Measurements from ENCODE around the gene ARID4A. TPM values are rescaled to one million over a fixed set of nuclear protein-coding genes. Genes with fewer than 3 reads are reported as not detected.

The ARID4A gene
- total RNA-seq, 3 donors from 2014 or later, result 24.6 to 33.1 (median 28.0) TPM

DNA sequence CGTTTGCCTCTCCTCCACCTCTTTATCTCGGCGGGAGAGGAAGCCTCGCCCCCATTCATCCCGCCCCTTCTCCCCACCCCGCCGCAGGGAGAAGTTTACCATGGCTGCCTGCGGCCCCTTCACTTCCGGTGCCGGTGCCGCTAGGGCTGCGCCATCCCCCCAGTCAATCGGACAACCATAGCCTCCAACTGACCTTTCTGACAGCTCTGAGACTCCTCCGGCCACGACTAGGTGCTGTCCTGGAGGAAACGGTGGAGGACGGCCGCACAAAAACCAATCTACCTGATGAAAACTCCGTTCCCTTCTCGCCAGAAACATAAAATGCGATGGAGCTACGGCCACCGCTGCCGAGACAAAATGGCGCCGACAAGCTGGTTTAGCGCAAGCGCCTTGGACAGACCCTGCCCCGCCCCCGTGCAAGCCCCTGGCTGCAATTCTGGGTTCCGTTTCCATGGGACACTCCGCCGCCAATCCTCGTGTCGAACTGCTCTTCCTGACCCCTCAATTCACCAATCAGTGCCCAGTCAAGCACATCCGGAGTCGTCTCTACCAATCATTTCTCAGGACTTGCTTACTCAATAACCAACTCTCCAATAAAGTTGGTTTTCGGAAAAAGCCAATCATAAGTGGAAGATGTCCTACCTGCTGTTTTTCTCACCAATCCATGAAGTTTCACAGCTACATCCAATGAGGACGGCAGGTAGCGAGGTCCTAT is 436 bp upstream of the ARID4A start:
- intact Hi-C loops (cut with DNase I; ENCODE audit: low total_unique reads), result no loop called here
- H3K4me3 ChIP-seq, result peak overlapping the region; percentile 98 to 99 (median 98)
- TF ChIP-seq POLR2AphosphoS5 (IDR thresholded peaks at IDR 0.05), result peak; percentile 88 to 97 (median 89)
- peak; percentile 54 for TF ChIP-seq POLR2A (IDR thresholded peaks at IDR 0.05)
- TF ChIP-seq CTCF (IDR thresholded peaks at IDR 0.05), result peak in 1 of 3 donors; percentile 57
- H3K27me3 ChIP-seq, result no peaks in the 10 kb centered on the region
- H3K36me3 ChIP-seq, result no peaks in the 10 kb centered on the region
- H3K27ac ChIP-seq, result peak overlapping the region; percentile 98
- peak; percentile 98 to 99 for DNase-seq (ENCODE audit: low spot score in 2 of 2)
- H3K9me3 ChIP-seq, result no peaks in the 10 kb centered on the region
- peaks cover 0 to 19% of the 10 kb centered on the region in 2 donors for H3K4me1 ChIP-seq

- Histone ChIP-seq H3K9me3 (no peaks in the 10 kb centered on the region), H3K4me3 (peak overlapping the region; percentile 98 to 99 (median 98)), H3K27ac (peak overlapping the region; percentile 98), H3K36me3 (no peaks in the 10 kb centered on the region), H3K4me1 (peaks cover 0 to 19% of the 10 kb centered on the region in 2 donors), H3K27me3 (no peaks in the 10 kb centered on the region)
- TF ChIP-seq POLR2A (IDR thresholded peaks at IDR 0.05), result no peak
- TF ChIP-seq POLR2AphosphoS5 (IDR thresholded peaks at IDR 0.05), result peak in 1 of 3 donors; percentile 23
- no peak for TF ChIP-seq CTCF (IDR thresholded peaks at IDR 0.05)
- DNase-seq (ENCODE audit: low spot score in 2 of 2), result no peak
- intact Hi-C loops (cut with DNase I; ENCODE audit: low total_unique reads), result no loop called here
These were observed 1.3 kb downstream of the ARID4A start for GRCh38 chr14:58299401-58300330.

DNA sequence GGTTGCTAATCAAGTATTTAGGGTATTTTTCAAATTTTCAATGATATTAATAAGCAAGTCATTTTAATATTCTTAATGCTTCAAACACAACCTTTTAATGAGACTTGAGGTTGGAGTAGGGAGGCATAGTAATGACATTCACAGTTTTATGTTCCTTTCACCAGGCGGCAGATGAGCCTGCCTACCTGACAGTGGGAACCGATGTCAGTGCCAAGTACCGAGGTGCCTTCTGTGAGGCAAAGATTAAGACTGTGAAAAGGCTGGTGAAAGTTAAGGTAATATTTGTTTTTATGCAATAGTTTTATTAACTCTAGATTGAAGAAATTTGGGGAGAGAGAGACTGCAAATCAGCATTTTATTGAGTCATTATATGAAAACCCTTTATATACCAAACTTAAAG is 3.1 kb downstream of the ARID4A start:
- Histone ChIP-seq H3K36me3 (no peaks in the 10 kb centered on the region), H3K27me3 (no peaks in the 10 kb centered on the region), H3K9me3 (no peaks in the 10 kb centered on the region), H3K4me1 (peaks cover 0 to 10% of the 10 kb centered on the region in 2 donors), H3K27ac (no peak overlapping the region), H3K4me3 (no peak overlapping the region)
- intact Hi-C loops (cut with DNase I; ENCODE audit: low total_unique reads), result no loop called here
- TF ChIP-seq CTCF (IDR thresholded peaks at IDR 0.05), result no peak
- DNase-seq (ENCODE audit: low spot score in 2 of 2), result no peak

- Histone ChIP-seq H3K4me1 (peaks cover 0 to 2% of the 10 kb centered on the region in 2 donors), H3K27me3 (no peaks in the 10 kb centered on the region), H3K9me3 (no peaks in the 10 kb centered on the region), H3K4me3 (no peak overlapping the region), H3K27ac (no peak overlapping the region), H3K36me3 (no peaks in the 10 kb centered on the region)
- no peak for TF ChIP-seq CTCF (IDR thresholded peaks at IDR 0.05)
- TF ChIP-seq POLR2AphosphoS5 (IDR thresholded peaks at IDR 0.05), result no peak
- no peak for TF ChIP-seq POLR2A (IDR thresholded peaks at IDR 0.05)
- DNase-seq (ENCODE audit: low spot score in 2 of 2), result no peak
- intact Hi-C loops (cut with DNase I; ENCODE audit: low total_unique reads), result no loop called here
These were observed 7.4 kb downstream of the ARID4A start for GRCh38 chr14:58305730-58306129.

Measured in breast epithelium (tissue), 4 donors.